HG03378 (cell line): Measurements from ENCODE around the gene ZCCHC18.
"Not testable (repeated sequence)": the region's sequence is repeated elsewhere in the genome, so short reads cannot be mapped to it uniquely, and the experiment has no call there.

ENCODE experiments used
- ATAC-seq: cut with Tn5 transposase; IDR thresholded peaks from one replicate; pipeline ENCODE4 v1.9.1; 2021; ENCODE audit warnings: mild to moderate bottlenecking, moderate library complexity; ENCODE audit not compliant: unreplicated experiment

The ZCCHC18 gene

GRCh38 chrX:104112326-104112951, at the start of gene ZCCHC18:
Gene ZCCHC18 (plus strand): TSS chrX:104112523. CDS start chrX:104114112, 1,589 bp downstream.
- ATAC-seq: peak; percentile 64

- ATAC-seq: not testable (repeated sequence)
Observed at GRCh38 chrX:104062636-104063035, 49.7 kb upstream of the ZCCHC18 start.

- peak; percentile 85 for ATAC-seq
Observed at GRCh38 chrX:104075778-104076445, 36.4 kb upstream of the ZCCHC18 start, which contains the start of gene TMSB15C. Gene TMSB15C (minus strand): TSS chrX:104076236.

- ATAC-seq: not testable (repeated sequence)
Observed at GRCh38 chrX:104077854-104078253, 34.5 kb upstream of the ZCCHC18 start.

GRCh38 chrX:104084063-104084462, 28.3 kb upstream of the ZCCHC18 start:
- ATAC-seq: no peak

GRCh38 chrX:104084534-104085277, 27.6 kb upstream of the ZCCHC18 start:
- no peak for ATAC-seq

GRCh38 chrX:104085477-104085876, 26.8 kb upstream of the ZCCHC18 start:
- no peak for ATAC-seq

- no peak for ATAC-seq
Observed at GRCh38 chrX:104085919-104086318, 26.4 kb upstream of the ZCCHC18 start.

- peak; percentile 90 for ATAC-seq
Observed at GRCh38 chrX:104098151-104098808, 14.0 kb upstream of the ZCCHC18 start.

GRCh38 chrX:104098919-104099318, 13.4 kb upstream of the ZCCHC18 start:
- ATAC-seq: no peak

- ATAC-seq: no peak
Observed at GRCh38 chrX:104104676-104105075, 7.6 kb upstream of the ZCCHC18 start.

GRCh38 chrX:104105330-104106262, 6.7 kb upstream of the ZCCHC18 start:
- ATAC-seq: no peak

GRCh38 chrX:104108955-104109354, 3.4 kb upstream of the ZCCHC18 start:
- ATAC-seq: no peak

- ATAC-seq: peak; percentile 45
Observed at GRCh38 chrX:104110491-104111240, 1.7 kb upstream of the ZCCHC18 start.

GRCh38 chrX:104113222-104113965, 1.1 kb downstream of the ZCCHC18 start:
- ATAC-seq: peak; percentile 42

- no peak for ATAC-seq
Observed at GRCh38 chrX:104117759-104118158, 5.4 kb downstream of the ZCCHC18 start.

GRCh38 chrX:104118765-104119164, 6.4 kb downstream of the ZCCHC18 start:
- no peak for ATAC-seq

GRCh38 chrX:104122829-104123228, 10.5 kb downstream of the ZCCHC18 start:
- ATAC-seq: no peak

- no peak for ATAC-seq
Observed at GRCh38 chrX:104126856-104127255, 14.5 kb downstream of the ZCCHC18 start.
